ENCODE data around the gene HEATR1.

DNA sequence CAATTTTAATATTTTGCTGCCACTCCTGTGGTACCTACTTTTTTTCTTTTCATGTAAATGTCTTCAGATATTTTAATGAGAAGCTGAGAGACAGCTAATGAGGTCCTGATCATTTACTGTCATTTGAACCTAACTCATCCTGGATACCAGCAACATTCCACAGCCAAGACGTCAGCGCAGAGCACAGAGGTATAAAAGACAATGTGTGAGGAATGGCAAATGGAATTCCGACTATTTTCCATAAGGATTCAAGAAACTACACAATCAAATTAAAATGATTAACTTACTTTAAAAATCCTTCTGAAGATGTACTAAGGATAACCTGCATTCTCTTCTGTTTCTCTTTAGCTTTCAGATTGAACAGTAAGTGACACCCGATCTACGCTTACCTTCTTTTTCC lies 38.8 kb downstream of the HEATR1 start:
- TF ChIP-seq CTCF (IDR thresholded peaks at IDR 0.05) (no peak), TCF7L2 (IDR thresholded peaks at IDR 0.05; ENCODE audit: low read depth, low read length) (no peak), SIN3A (IDR thresholded peaks at IDR 0.05; ENCODE audit: borderline replicate concordance, insufficient read depth, low read depth, low read length) (no peak)
